AG04449 (cell line): ENCODE results near the gene STMN3.
A peak's percentile ranks its signal among the peaks of the same experiment; 100 is the strongest.
"Not testable (repeated sequence)": the region's sequence is repeated elsewhere in the genome, so short reads cannot be mapped to it uniquely, and the experiment has no call there.

Source experiments
- CTCF ChIA-PET: fragments of 350-600 bp; formaldehyde crosslinking; extraction: SDS; loops from one replicate; lab custom pipeline; 2021; ENCODE audit warnings: antibody characterized with exemption; lab: Yijun Ruan, JAX
- POLR2A ChIA-PET: fragments of 400-600, 350-600 bp; formaldehyde crosslinking; extraction: SDS; loops from one replicate; lab custom pipeline; 2020; ENCODE audit warnings: antibody characterized with exemption, inconsistent platforms; lab: Yijun Ruan, JAX
- DNase-seq: peaks from one replicate; pipeline ENCODE4 v3.0.0-alpha.2; 2010; ENCODE audit warnings: low read depth, low spot score
- H3K4me3 ChIP-seq: 2 replicates; pipeline ENCODE4 v1.5.1; 2011; ENCODE audit warnings: low read depth, mild to moderate bottlenecking, control low read depth, low read length
- TF ChIP-seq, protein P1 (sequence below): IDR thresholded peaks from one replicate; pipeline ENCODE4 v1.5.1; 2011; ENCODE audit warnings: mild to moderate bottlenecking, moderate library complexity, low read length, control low read depth, inconsistent platforms; ENCODE audit not compliant: insufficient read depth; ENCODE audit errors: missing control alignments

Gene STMN3

DNA sequence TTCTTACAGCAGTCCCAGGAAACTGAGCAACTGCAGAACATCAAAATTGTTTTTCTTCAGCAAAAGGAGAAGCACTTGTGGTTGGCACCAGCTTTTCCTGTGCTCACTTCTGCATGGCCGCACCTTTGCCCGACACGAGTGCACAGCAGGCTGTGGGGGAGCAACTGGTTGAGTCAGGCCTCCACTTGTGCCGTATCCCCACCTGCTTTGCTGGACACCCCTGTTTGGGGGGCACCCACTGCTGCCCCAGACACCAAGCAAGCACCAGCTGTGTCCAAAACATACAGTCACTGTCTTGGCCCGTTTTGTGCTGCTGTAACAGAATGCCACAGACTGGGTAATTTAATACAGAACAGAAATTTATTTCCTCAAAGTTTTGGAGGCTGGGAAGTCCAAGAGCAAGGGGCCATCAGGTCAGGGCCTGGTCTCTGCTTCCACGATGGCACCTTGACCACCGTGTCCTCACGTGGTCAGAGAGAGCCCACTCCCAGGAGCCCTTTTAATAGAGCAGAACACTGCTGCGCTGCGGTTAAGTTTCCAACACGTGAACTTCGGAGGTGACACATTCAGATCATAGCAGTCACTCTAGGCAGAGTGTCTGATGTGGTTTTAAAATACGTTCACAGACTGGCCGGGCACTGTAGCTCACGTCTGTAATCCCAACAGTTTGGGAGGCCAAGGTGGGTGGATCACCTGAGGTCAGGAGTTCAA is 17.6 kb downstream of the STMN3 start:
- POLR2A ChIA-PET = interaction anchor here (0.7 kb wide), 1 partner anchor 10 kb away, joined by 3 read pairs; no protein-coding TSS in a partner anchor
- no peak for DNase-seq
- TF ChIP-seq, protein P1, sequence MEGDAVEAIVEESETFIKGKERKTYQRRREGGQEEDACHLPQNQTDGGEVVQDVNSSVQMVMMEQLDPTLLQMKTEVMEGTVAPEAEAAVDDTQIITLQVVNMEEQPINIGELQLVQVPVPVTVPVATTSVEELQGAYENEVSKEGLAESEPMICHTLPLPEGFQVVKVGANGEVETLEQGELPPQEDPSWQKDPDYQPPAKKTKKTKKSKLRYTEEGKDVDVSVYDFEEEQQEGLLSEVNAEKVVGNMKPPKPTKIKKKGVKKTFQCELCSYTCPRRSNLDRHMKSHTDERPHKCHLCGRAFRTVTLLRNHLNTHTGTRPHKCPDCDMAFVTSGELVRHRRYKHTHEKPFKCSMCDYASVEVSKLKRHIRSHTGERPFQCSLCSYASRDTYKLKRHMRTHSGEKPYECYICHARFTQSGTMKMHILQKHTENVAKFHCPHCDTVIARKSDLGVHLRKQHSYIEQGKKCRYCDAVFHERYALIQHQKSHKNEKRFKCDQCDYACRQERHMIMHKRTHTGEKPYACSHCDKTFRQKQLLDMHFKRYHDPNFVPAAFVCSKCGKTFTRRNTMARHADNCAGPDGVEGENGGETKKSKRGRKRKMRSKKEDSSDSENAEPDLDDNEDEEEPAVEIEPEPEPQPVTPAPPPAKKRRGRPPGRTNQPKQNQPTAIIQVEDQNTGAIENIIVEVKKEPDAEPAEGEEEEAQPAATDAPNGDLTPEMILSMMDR = no peak
- H3K4me3 ChIP-seq = no peak overlapping the region
- CTCF ChIA-PET = interaction anchor here (1.9 kb wide), 1 partner anchor 8 kb away, joined by 6 read pairs; the partner anchor contains the start of gene GMEB2

DNA sequence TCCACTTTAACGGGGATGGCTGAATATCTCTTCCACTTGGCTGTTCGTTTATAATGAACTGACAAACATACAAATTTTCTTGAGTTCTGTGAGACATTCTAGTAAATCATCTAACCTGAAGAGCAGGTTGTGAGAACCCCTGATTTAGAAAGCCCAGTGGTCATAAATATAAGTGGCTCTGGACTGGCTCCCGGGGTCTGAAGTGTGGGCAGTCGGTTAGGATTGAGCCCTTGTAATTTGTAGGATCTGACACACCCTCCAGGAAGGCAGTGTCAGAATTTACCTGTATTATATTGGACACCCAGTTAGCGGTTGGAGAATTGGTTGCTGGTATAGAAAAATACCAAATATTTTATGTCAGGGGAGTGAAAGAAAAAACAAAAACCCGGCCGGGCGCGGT is 19.5 kb downstream of the STMN3 start:
- CTCF ChIA-PET = no interaction called here
- DNase-seq = no peak
- TF ChIP-seq, protein P1 = no peak
- POLR2A ChIA-PET = no interaction called here
- no peak overlapping the region for H3K4me3 ChIP-seq

DNA sequence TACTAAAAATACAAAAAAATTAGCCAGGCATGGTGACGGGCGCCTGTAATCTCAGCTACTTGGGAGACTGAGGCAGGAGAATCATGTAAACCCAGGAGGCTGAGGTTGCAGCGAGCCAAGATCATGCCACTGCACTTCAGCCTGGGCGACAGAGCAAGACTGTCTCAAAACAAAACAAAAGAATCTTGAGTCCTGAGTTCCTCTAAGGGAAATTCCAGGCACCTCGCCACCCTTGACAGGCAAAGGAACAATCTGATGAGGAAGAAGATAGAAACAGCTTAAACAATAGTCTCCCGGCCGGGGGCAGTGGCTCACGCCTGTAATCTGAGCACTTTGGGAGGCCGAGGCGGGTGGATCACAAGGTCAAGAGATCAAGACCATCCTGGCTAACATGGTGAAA is 21.8 kb downstream of the STMN3 start:
- DNase-seq, POLR2A ChIA-PET, H3K4me3 ChIP-seq, CTCF ChIA-PET: not testable (repeated sequence)

DNA sequence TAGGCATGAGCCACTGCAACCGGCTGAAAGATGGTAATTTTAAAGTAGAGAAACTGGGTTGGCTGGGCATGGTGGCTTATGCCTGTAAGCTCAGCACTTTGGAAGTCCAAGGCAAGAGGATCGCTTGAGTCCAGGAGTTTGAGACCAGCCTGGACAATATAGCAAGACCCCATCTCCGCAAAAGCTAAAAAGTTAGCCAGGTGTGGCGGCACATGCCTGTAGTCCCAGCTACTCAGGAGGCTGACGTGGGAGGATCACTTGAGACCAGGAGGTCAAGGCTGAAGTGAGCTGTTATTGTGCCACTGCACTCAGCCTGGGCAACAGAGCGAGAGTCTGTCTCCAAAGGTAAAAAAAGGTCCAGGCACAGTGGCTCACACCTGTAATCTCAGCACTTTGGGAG is 22.3 kb downstream of the STMN3 start:
- H3K4me3 ChIP-seq, DNase-seq, CTCF ChIA-PET: not testable (repeated sequence)
- POLR2A ChIA-PET = interaction anchor here (0.6 kb wide), 1 partner anchor 94 kb away, joined by 3 read pairs; the partner anchor contains the start of gene PTK6

DNA sequence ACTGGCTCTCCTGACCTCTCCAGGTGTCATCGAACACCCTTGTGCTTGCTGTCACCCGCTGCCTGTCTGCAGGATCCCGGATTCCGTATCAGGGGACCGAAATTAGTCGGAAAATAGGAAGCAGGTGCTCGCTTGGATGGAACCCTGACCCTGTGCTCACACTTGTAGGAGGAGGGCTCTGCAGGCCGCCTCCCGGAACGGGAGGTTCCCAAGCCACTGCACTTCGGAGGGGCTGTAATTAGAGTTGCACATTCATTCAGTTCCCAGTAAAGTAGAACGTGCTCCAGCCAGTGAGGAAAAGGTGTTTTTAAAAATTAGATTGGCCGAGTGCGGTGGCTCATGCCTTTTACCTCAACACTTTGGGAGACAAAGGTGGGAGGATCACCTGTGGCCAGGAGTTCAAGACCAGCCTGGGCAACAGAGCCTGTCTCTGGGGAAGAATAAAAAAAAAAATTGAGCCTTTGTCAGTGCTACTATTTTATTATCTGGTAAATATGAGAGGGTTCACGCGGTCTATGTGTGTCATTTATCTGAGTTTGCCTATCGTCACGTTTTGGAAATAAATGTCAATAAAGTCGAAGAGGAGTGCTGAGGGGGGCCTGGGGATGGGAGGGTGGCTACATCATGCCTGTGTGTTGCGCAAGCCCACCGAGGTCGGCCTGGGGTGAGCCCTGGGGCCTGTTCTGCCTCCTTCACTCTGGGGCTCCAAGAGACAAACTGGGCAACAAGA is 24.8 kb downstream of the STMN3 start:
- CTCF ChIA-PET = interaction anchor here (1.2 kb wide), 1 partner anchor 157 kb away, joined by 3 read pairs; no protein-coding TSS in a partner anchor

DNA sequence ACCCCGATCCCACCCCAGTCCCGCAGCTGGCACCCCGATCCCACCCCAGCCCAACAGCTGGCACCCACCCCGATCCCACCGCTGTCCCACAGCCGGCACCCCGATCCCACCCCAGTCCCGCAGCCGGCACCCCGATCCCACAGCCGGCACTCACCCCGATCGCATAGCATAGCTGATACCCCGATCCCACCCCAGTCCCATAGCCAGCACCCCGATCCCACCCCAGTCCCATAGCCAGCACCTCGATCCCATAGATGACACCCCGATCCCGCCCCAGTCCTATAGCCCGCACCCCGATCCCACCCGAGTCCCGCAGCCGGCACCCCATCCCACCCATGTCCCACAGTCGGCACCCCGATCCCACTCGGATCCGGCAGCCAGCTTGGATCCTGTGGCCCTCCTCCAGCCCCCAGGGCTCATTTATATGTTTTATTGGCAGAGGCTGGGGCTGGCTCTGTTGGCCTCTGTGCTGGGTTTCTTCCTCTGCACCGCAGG is 25.4 kb downstream of the STMN3 start:
- TF ChIP-seq, protein P1 = no peak
- ChIA-PET POLR2A (interaction anchor here (1.4 to 1.7 kb wide), 4 partner anchors 9 to 113 kb away, joined by 4 to 11 read pairs (median 6); partner anchors contain the start of gene RTEL1), CTCF (interaction anchor here (1.1 to 1.2 kb wide), 2 partner anchors 9 to 158 kb away, joined by 3 to 6 read pairs; no protein-coding TSS in a partner anchor)
- peak overlapping the region; percentile 93 for H3K4me3 ChIP-seq
- DNase-seq = no peak

More for the DNA sequence above, 24.8 kb downstream of the STMN3 start:
- TF ChIP-seq, protein P1 = no peak
- H3K4me3 ChIP-seq = peak overlapping the region; percentile 93
- no peak for DNase-seq
- POLR2A ChIA-PET = interaction anchor here (1.6 to 1.7 kb wide), 2 partner anchors 13 to 112 kb away, joined by 4 to 11 read pairs; no protein-coding TSS in a partner anchor
